Mesendoderm (in vitro differentiated cells): ENCODE results near the gene ABCA12.

ENCODE experiments used
- DNase-seq: peaks from one replicate; pipeline ENCODE4 v3.0.0; 2013
- H2AK5ac ChIP-seq: 2 replicates; pipeline ENCODE4 v1.6.1; 2013; ENCODE audit warnings: low read length, inconsistent platforms
- H2BK120ac ChIP-seq: 2 replicates; pipeline ENCODE4 v1.6.1; 2013; ENCODE audit warnings: low read depth, mild to moderate bottlenecking, low read length, moderate library complexity, mixed read lengths
- H2BK15ac ChIP-seq: replicated peaks from 2 replicates; pipeline ENCODE4 v1.6.1; 2013; ENCODE audit warnings: low read depth, mild to moderate bottlenecking, moderate library complexity
- H2BK5ac ChIP-seq: 2 replicates; pipeline ENCODE4 v1.6.1; 2013; ENCODE audit warnings: low read length, inconsistent platforms
- H3K18ac ChIP-seq: 2 replicates; pipeline ENCODE4 v1.6.1; 2013; ENCODE audit warnings: mild to moderate bottlenecking, low read length, mixed read lengths
- H3K23ac ChIP-seq: one replicate; pipeline ENCODE4 v1.6.1; 2013; ENCODE audit warnings: low read length
- H3K27ac ChIP-seq: 2 replicates; pipeline ENCODE4 v1.5.1; 2013; ENCODE audit warnings: low read depth, mild to moderate bottlenecking, inconsistent platforms, low read length, moderate library complexity
- H3K27me3 ChIP-seq: 2 replicates; pipeline ENCODE4 v1.6.1; 2013; ENCODE audit warnings: low read length, control low read depth, mild to moderate bottlenecking, inconsistent platforms; ENCODE audit not compliant: insufficient read depth, poor library complexity
- H3K36me3 ChIP-seq: 2 replicates; pipeline ENCODE4 v1.6.1; 2013; ENCODE audit warnings: low read length, inconsistent platforms; ENCODE audit not compliant: control insufficient read depth, insufficient read depth
- H3K4ac ChIP-seq: one replicate; pipeline ENCODE4 v1.6.1; 2013; ENCODE audit warnings: low read depth, mild to moderate bottlenecking, low read length, moderate library complexity
- H3K4me1 ChIP-seq: 2 replicates; pipeline ENCODE4 v1.6.1; 2013; ENCODE audit warnings: low read depth, low read length, inconsistent platforms; ENCODE audit not compliant: control insufficient read depth
- H3K4me2 ChIP-seq: 2 replicates; pipeline ENCODE4 v1.6.1; 2013; ENCODE audit warnings: low read length
- H3K4me3 ChIP-seq: 2 replicates; pipeline ENCODE4 v1.5.1; 2013; ENCODE audit warnings: mild to moderate bottlenecking, low read length
- H3K56ac ChIP-seq: one replicate; pipeline ENCODE4 v1.6.1; 2013; ENCODE audit warnings: low read length
- H3K79me1 ChIP-seq: 2 replicates; pipeline ENCODE4 v1.6.1; 2013; ENCODE audit warnings: low read length, inconsistent platforms
- H3K79me2 ChIP-seq: 2 replicates; pipeline ENCODE4 v1.6.1; 2013; ENCODE audit warnings: mild to moderate bottlenecking, low read length; ENCODE audit not compliant: control insufficient read depth, insufficient read depth
- H3K9ac ChIP-seq: 2 replicates; pipeline ENCODE4 v1.6.1; 2013; ENCODE audit warnings: low read length, inconsistent platforms
- H4K5ac ChIP-seq: one replicate; pipeline ENCODE4 v1.6.1; 2013; ENCODE audit warnings: low read length
- H4K8ac ChIP-seq: one replicate; pipeline ENCODE4 v1.6.1; 2013; ENCODE audit warnings: low read depth, mild to moderate bottlenecking, control low read depth, low read length, moderate library complexity
- WGBS: extraction: QIAGEN DNeasy Blood & Tissue Kit; methylation state at CpG from one replicate; pipeline ENCODE4 v1.1.7; 2013; ENCODE audit warnings: low lambda C conversion rate, missing lambda C conversion rate; ENCODE audit not compliant: insufficient coverage; ENCODE audit errors: extremely low coverage; 5-methylcytosine and 5-hydroxymethylcytosine counted together

ABCA12 gene

DNA sequence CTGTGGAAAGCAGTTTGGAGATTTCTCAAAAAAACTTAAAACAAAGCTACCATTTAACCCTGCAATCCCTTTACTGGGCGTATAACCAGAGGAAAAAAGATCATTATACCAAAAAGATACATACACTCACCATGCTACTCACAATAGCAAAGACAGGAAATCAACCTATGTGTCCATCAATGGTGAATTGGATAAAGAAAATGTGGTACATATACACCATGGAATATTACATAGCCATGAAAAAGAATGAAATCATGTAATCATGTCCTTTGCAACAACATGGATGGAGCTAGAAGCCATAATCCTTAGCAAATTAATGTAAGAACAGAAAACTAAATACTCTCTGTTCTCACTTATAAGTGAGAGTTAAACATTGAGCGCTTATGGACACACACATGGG lies 18.6 kb downstream of the ABCA12 start:
- Histone ChIP-seq H3K27ac (no peak overlapping the region), H2BK15ac (no peak overlapping the region), H2AK5ac (no peak overlapping the region), H4K8ac (no peak overlapping the region), H3K4me3 (no peak overlapping the region), H3K18ac (no peak overlapping the region), H3K56ac (no peak overlapping the region), H3K4ac (no peak overlapping the region), H3K36me3 (no peaks in the 10 kb centered on the region), H3K4me2 (no peak overlapping the region), H3K4me1 (no peaks in the 10 kb centered on the region), H3K23ac (no peak overlapping the region), H2BK5ac (no peak overlapping the region), H3K9ac (no peak overlapping the region), H3K79me1 (no peaks in the 10 kb centered on the region), H3K79me2 (no peaks in the 10 kb centered on the region), H4K5ac (no peak overlapping the region), H3K27me3 (no peaks in the 10 kb centered on the region), H2BK120ac (no peak overlapping the region)
- DNase-seq = no peak
- no CpG with 5 or more reads among the region's 2 CpGs for WGBS

DNA sequence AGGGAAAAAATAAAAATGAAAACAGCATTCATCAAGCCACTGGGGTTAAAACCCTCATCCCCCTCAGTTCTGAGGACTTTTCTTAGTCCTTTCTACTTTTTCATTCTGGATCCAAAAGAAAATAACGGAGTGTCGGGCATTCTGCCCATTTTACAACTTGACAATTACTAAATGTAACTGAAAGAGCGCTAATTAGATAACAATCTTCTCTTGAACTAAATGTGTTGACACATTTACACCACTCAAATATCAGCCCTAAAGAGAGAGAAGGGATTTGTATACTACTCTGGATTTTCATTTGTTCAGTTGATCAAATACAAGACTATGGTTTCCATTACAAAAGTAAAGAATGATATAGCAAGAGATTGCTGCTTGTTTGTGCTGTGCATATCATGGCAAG lies 27.5 kb downstream of the ABCA12 start:
- H2BK5ac ChIP-seq = no peak overlapping the region
- no peak overlapping the region for H2BK120ac ChIP-seq
- no peak overlapping the region for H3K4ac ChIP-seq
- H3K4me1 ChIP-seq = no peaks in the 10 kb centered on the region
- no peak overlapping the region for H4K8ac ChIP-seq
- H2BK15ac ChIP-seq = no peak overlapping the region
- no peak overlapping the region for H3K56ac ChIP-seq
- no peak overlapping the region for H3K4me2 ChIP-seq
- H3K79me1 ChIP-seq = no peaks in the 10 kb centered on the region
- H3K79me2 ChIP-seq = no peaks in the 10 kb centered on the region
- no peak overlapping the region for H3K23ac ChIP-seq
- no CpG with 5 or more reads among the region's 3 CpGs for WGBS
- H3K18ac ChIP-seq = no peak overlapping the region
- H3K36me3 ChIP-seq = no peaks in the 10 kb centered on the region
- no peak overlapping the region for H3K4me3 ChIP-seq
- H3K27me3 ChIP-seq = no peaks in the 10 kb centered on the region
- H3K9ac ChIP-seq = no peak overlapping the region
- no peak overlapping the region for H3K27ac ChIP-seq
- no peak for DNase-seq
- H4K5ac ChIP-seq = no peak overlapping the region
- no peak overlapping the region for H2AK5ac ChIP-seq

DNA sequence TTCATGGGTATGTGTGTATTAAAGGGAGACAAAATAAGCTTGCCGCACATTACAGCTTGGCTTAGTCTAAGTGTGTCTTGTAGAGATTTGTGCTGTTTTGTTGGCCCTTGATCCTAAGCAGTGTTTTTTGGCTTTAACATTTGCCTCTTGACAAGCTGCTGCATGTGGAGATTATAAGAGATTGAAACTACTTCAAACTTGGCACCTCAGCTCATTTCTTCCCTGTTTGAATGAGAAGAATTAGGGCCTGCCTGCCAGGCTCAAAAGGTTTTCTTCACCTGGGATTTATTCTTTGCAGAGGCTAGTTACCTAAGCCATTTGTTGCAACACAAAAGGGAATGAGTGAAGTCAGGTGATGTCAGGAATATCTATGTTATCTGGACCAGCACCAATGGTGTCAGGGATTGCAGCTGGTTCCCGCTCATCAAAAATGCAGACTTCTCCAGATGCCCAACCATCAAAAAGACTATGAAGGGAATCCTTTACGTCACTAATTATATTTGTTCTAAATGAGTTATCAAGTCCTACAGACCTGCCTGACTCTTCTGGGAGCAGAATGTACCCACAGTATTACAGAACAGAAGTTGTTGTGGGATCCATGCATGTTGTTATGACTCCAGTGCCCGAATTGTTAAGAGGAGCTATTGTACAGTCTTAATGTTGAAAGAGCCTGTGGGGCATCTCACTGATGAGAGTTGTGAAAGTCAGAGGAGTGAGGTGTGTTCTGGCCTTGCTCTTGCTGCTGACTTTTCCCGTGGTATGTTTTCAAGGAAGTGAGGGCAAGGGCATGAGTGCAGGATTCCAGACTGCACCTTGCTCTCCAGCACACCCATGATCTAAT lies 31.0 kb downstream of the ABCA12 start:
- no peak overlapping the region for H2BK5ac ChIP-seq
- no peak overlapping the region for H4K8ac ChIP-seq
- no peak overlapping the region for H3K23ac ChIP-seq
- no CpG with 5 or more reads among the region's 5 CpGs for WGBS
- no peak overlapping the region for H3K18ac ChIP-seq
- H3K27me3 ChIP-seq = no peaks in the 10 kb centered on the region
- H3K4me3 ChIP-seq = no peak overlapping the region
- H3K56ac ChIP-seq = no peak overlapping the region
- H3K36me3 ChIP-seq = no peaks in the 10 kb centered on the region
- H4K5ac ChIP-seq = no peak overlapping the region
- no peak overlapping the region for H3K4ac ChIP-seq
- no peak for DNase-seq
- H2AK5ac ChIP-seq = no peak overlapping the region
- H3K27ac ChIP-seq = no peak overlapping the region
- H3K4me2 ChIP-seq = no peak overlapping the region
- H3K9ac ChIP-seq = no peak overlapping the region
- no peak overlapping the region for H2BK120ac ChIP-seq
- H2BK15ac ChIP-seq = no peak overlapping the region
- no peaks in the 10 kb centered on the region for H3K4me1 ChIP-seq
- no peaks in the 10 kb centered on the region for H3K79me1 ChIP-seq
- H3K79me2 ChIP-seq = no peaks in the 10 kb centered on the region

DNA sequence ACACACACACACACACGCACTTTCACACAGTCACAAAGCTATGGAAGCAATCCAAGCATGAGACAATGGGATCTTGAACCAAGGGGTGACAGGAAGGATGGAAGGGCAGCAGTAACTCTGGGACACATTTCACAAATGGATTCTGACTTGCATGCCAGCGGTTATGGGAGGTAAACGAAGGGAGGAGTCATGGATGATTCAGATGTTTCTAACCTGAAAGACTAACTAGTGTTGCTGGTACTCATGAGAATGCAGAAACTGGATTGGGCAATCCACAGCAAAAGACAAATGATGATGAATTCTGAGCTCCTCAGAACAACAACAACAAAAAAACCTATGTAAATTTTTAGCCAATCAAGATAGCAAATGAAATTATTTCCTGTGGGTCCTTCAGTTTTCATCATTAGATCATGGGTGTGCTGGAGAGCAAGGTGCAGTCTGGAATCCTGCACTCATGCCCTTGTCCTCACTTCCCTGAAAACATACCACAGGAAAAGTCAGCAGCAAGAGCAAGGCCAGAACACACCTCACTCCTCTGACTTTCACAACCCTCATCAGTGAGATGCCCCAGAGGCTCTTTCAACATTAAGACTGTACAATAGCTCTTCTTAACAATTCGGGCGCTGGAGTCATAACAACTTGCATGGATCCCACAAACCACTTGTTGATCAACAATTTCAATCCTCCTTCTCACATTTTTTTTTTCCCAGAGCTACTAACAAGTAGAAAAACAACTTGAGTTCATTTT lies 32.6 kb downstream of the ABCA12 start:
- no peak overlapping the region for H3K4me2 ChIP-seq
- H3K56ac ChIP-seq = no peak overlapping the region
- no CpG with 5 or more reads among the region's 5 CpGs for WGBS
- no peak overlapping the region for H4K5ac ChIP-seq
- no peak overlapping the region for H3K4me3 ChIP-seq
- H3K27me3 ChIP-seq = no peaks in the 10 kb centered on the region
- H3K4ac ChIP-seq = no peak overlapping the region
- H3K79me2 ChIP-seq = no peaks in the 10 kb centered on the region
- DNase-seq = no peak
- H4K8ac ChIP-seq = no peak overlapping the region
- H3K9ac ChIP-seq = no peak overlapping the region
- no peak overlapping the region for H2AK5ac ChIP-seq
- no peak overlapping the region for H3K27ac ChIP-seq
- no peaks in the 10 kb centered on the region for H3K4me1 ChIP-seq
- no peak overlapping the region for H2BK120ac ChIP-seq
- no peak overlapping the region for H3K23ac ChIP-seq
- no peak overlapping the region for H2BK15ac ChIP-seq
- no peaks in the 10 kb centered on the region for H3K79me1 ChIP-seq
- H3K18ac ChIP-seq = no peak overlapping the region
- H2BK5ac ChIP-seq = no peak overlapping the region
- H3K36me3 ChIP-seq = no peaks in the 10 kb centered on the region

DNA sequence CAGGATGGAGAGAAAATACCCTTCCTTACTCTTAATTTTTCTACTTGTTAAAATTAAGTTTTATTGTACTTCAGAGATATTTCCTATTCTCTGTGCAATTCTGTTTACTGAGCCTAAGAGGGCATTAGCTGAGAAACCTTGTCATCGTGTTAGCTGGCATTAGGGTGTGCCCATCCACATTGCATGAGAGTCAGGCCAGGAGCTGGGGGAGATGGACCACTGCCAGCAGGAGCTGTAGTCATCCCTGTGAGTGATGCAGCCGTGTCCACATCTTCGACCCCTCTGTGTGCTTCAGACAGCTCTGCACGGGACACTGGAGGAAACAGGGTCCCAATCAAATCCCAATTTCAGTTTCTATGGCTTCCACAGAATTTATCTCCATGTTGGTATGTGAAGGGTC lies 34.2 kb downstream of the ABCA12 start:
- H4K5ac ChIP-seq = no peak overlapping the region
- no peak overlapping the region for H3K23ac ChIP-seq
- no CpG with 5 or more reads among the region's 4 CpGs for WGBS
- H3K36me3 ChIP-seq = no peaks in the 10 kb centered on the region
- H3K4ac ChIP-seq = no peak overlapping the region
- no peak overlapping the region for H3K18ac ChIP-seq
- no peak overlapping the region for H3K56ac ChIP-seq
- no peak overlapping the region for H2BK15ac ChIP-seq
- no peak overlapping the region for H3K27ac ChIP-seq
- no peak overlapping the region for H3K4me2 ChIP-seq
- H2AK5ac ChIP-seq = no peak overlapping the region
- H3K79me2 ChIP-seq = no peaks in the 10 kb centered on the region
- no peak for DNase-seq
- no peak overlapping the region for H4K8ac ChIP-seq
- no peaks in the 10 kb centered on the region for H3K27me3 ChIP-seq
- H2BK120ac ChIP-seq = no peak overlapping the region
- no peaks in the 10 kb centered on the region for H3K4me1 ChIP-seq
- no peak overlapping the region for H2BK5ac ChIP-seq
- no peak overlapping the region for H3K9ac ChIP-seq
- no peak overlapping the region for H3K4me3 ChIP-seq
- no peaks in the 10 kb centered on the region for H3K79me1 ChIP-seq
